HepG2 (cell line): ENCODE results near the gene ACBD6. TPM values are rescaled to one million over a fixed set of nuclear protein-coding genes. Genes with fewer than 3 reads are reported as not detected.

ENCODE experiments used
- ATAC-seq: fragments of 200-7000 bp; cut with Tn5 transposase; 3 replicates; pipeline ENCODE4 v1.9.1; 2020; ENCODE audit warnings: mild to moderate bottlenecking, moderate library complexity
- BruUV-seq: library from RNA; stranded (reverse); fragments of 400-500 nt; replicated peaks from 2 replicates; lab custom pipeline; 2021; lab: Mats Ljungman, UMichigan
- CTCF ChIA-PET: fragments of 300-600 bp; formaldehyde crosslinking; extraction: SDS; loops from one replicate; lab custom pipeline; 2021; ENCODE audit warnings: low total read pairs, inconsistent platforms, low intra/inter-chr PET ratio; lab: Yijun Ruan, JAX
- POLR2A ChIA-PET: fragments of 350-600 bp; sonication (Branson Sonifier 250); formaldehyde crosslinking; loops from one replicate; lab custom pipeline; 2020; ENCODE audit warnings: antibody characterized with exemption, inconsistent platforms; lab: Yijun Ruan, JAX
- DNase-seq: peaks from one replicate; pipeline ENCODE4 v3.0.0-alpha.2; 2015; ENCODE audit warnings: low spot score
- FAIRE-seq: peaks from 3 replicates; lab custom pipeline; 2011; peaks lifted over from hg19 to GRCh38; lab: Jason Lieb, UNC
- H2AFZ ChIP-seq: one replicate; pipeline ENCODE4 v1.6.1; 2011; ENCODE audit warnings: low read length, inconsistent platforms
- H3K27ac ChIP-seq: fragments of 300-600 bp; 3 replicates; pipeline ENCODE4 v1.8.0; 2011; ENCODE audit warnings: mixed run types, mild to moderate bottlenecking, mixed read lengths, low read length, inconsistent platforms; ENCODE audit not compliant: insufficient read depth; ENCODE audit errors: extremely low read length
- H3K27me3 ChIP-seq, 2 experiments: fragments of 200-600 bp in 1 of 2; 2 replicates in 1 of 2; 3 replicates in 1 of 2; pipeline versions ENCODE4 v1.6.0 to v1.8.0; 2011; ENCODE audit warnings: low read length in 2 of 2, mild to moderate bottlenecking in 2 of 2, moderate library complexity in 2 of 2, inconsistent platforms in 1 of 2; ENCODE audit not compliant: insufficient read depth in 2 of 2, control insufficient read depth in 1 of 2
- H3K36me3 ChIP-seq, 2 experiments: fragments of 200-600 bp in 1 of 2; replicated peaks in 1 of 2; 2 replicates in 1 of 2; 3 replicates in 1 of 2; pipeline versions ENCODE4 v1.5.1 to v1.8.0; 2011; ENCODE audit warnings: low read length in 2 of 2, inconsistent platforms in 1 of 2; ENCODE audit not compliant: insufficient read depth in 2 of 2, control insufficient read depth in 1 of 2
- H3K4me1 ChIP-seq: 2 replicates; pipeline ENCODE4 v1.5.1; 2012; ENCODE audit warnings: low read length, inconsistent platforms; ENCODE audit not compliant: insufficient read depth
- H3K4me2 ChIP-seq: 2 replicates; pipeline ENCODE4 v1.6.0; 2011; ENCODE audit warnings: low read depth, low read length, inconsistent platforms
- H3K4me3 ChIP-seq, 3 experiments: fragments of 200-600 bp in 1 of 3; sonication (generic), shearing (Covaris generic) in 1 of 3; replicated peaks in 1 of 3; 2 replicates each; pipeline ENCODE4 v1.5.1; 2011 to 2016; ENCODE audit warnings: low read length in 3 of 3, inconsistent platforms in 2 of 3, low read depth in 2 of 3, mild to moderate bottlenecking in 2 of 3, control low read depth in 1 of 3, mixed read lengths in 1 of 3; ENCODE audit not compliant: insufficient read depth in 1 of 3
- H3K79me2 ChIP-seq: one replicate; pipeline ENCODE4 v1.6.1; 2011; ENCODE audit warnings: low read length, inconsistent platforms; ENCODE audit not compliant: insufficient read depth
- H3K9ac ChIP-seq: 2 replicates; pipeline ENCODE4 v1.6.0; 2011; ENCODE audit warnings: mild to moderate bottlenecking, low read depth, low read length, inconsistent platforms; ENCODE audit not compliant: insufficient read depth
- H3K9me3 ChIP-seq: 2 replicates; pipeline ENCODE4 v1.5.1; 2012; ENCODE audit warnings: mild to moderate bottlenecking, low read length
- H4K20me1 ChIP-seq: 2 replicates; pipeline ENCODE4 v1.6.0; 2011; ENCODE audit warnings: inconsistent platforms, mild to moderate bottlenecking, low read length, moderate library complexity; ENCODE audit not compliant: insufficient read depth
- CHD4 ChIP-seq: fragments of 200-600 bp; sonication (generic); IDR thresholded peaks from 2 replicates; pipeline ENCODE4 v1.7.0; 2017; ENCODE audit warnings: mild to moderate bottlenecking, low read length, borderline replicate concordance
- ESRRA ChIP-seq: sonication (generic); formaldehyde crosslinking; IDR thresholded peaks from 2 replicates; pipeline ENCODE4 v1.5.1; 2020; ENCODE audit warnings: mild to moderate bottlenecking, low read depth, missing genetic modification reagents
- HNF4A ChIP-seq: sonication (generic); formaldehyde crosslinking; IDR thresholded peaks from 2 replicates; pipeline ENCODE4 v1.4.0; 2020; ENCODE audit warnings: missing genetic modification reagents
- HOXA3 ChIP-seq: sonication (generic); formaldehyde crosslinking; IDR thresholded peaks from 2 replicates; pipeline ENCODE4 v1.5.0; 2020; ENCODE audit warnings: missing genetic modification reagents
- NR2C2 ChIP-seq: sonication (generic); formaldehyde crosslinking; IDR thresholded peaks from 2 replicates; pipeline ENCODE4 v1.4.0; 2020; ENCODE audit warnings: missing genetic modification reagents, mild to moderate bottlenecking, moderate library complexity, borderline replicate concordance
- PRDM4 ChIP-seq: sonication (generic); formaldehyde crosslinking; IDR thresholded peaks from 2 replicates; pipeline ENCODE4 v1.9.0; 2021; ENCODE audit warnings: missing genetic modification reagents, borderline replicate concordance
- ZNF281 ChIP-seq: sonication (generic); formaldehyde crosslinking; IDR thresholded peaks from 2 replicates; pipeline ENCODE4 v1.4.0; 2020; ENCODE audit warnings: missing genetic modification reagents, borderline replicate concordance
- ZSCAN31 ChIP-seq: sonication (generic); formaldehyde crosslinking; IDR thresholded peaks from 2 replicates; pipeline ENCODE4 v1.5.0; 2020; ENCODE audit warnings: low read depth, mild to moderate bottlenecking, missing genetic modification reagents
- ZSCAN5A ChIP-seq: sonication (generic); formaldehyde crosslinking; IDR thresholded peaks from 2 replicates; pipeline ENCODE4 v1.8.0; 2022; ENCODE audit warnings: mild to moderate bottlenecking, missing genetic modification reagents, borderline replicate concordance
- WGBS: methylation state at CpG from one replicate; pipeline ENCODE4 v1.1.6; 2017; ENCODE audit warnings: low lambda C conversion rate; 5-methylcytosine and 5-hydroxymethylcytosine counted together
- in situ Hi-C: cut with HindIII; loops from 2 replicates; pipeline ENCODE4 v1.10.0; 2017; ENCODE audit warnings: low pct_unique_long_range_greater_than_20kb; ENCODE audit not compliant: extremely low pct_ligation_motif_present
- intact Hi-C: fragments of 100-400 bp; cut with micrococcal nuclease; formaldehyde crosslinking; loops from one replicate; pipeline ENCODE4 v1.10.0; 2022; ENCODE audit not compliant: unreplicated experiment
- polyA plus RNA-seq, 8 experiments: library from polyadenylated mRNA; depleted of rRNA in 3 of 8; stranded (reverse) in 7 of 8; unstranded in 1 of 8; fragments of >200 nt; fragmentation: Illumina TruSeq in 4 of 8; extraction: Trizol in 4 of 8; gene quantifications; 2 replicates each; pipeline versions ENCODE4 v1.2.1 to v1.2.3, GENCODE V29; 2011 to 2016; ENCODE audit warnings: low read depth in 4 of 8, missing spikeins in 1 of 8, mixed read lengths in 1 of 8; ENCODE audit not compliant: insufficient read depth in 1 of 8
- total RNA-seq, 5 experiments: library from RNA; depleted of rRNA; stranded (reverse); fragments of >200 nt; fragmentation: Illumina TruSeq; extraction: Trizol; gene quantifications; 2 replicates each; pipeline ENCODE4 v1.2.3, GENCODE V29; 2016; ENCODE audit warnings: low read depth in 1 of 5
- TF ChIP-seq, protein P1 (sequence below): sonication (generic); formaldehyde crosslinking; IDR thresholded peaks from 2 replicates; pipeline ENCODE4 v1.9.0; 2021; ENCODE audit warnings: missing genetic modification reagents, mild to moderate bottlenecking, borderline replicate concordance
- TF ChIP-seq, protein P2 (sequence below): IDR thresholded peaks from 2 replicates; pipeline ENCODE4 v1.6.1; 2012; ENCODE audit warnings: inconsistent platforms

Gene ACBD6
- total and polyA plus RNA-seq, 2 of the 13 experiments (the other 11 are each of a cell fraction or from before 2014, with no cell fraction given), result 33.5 to 47.2 TPM

GRCh38 chr1:180247580-180247979 is 254.8 kb downstream of the ACBD6 start (continued):
- TF ChIP-seq ZNF281 (peak; percentile 63; the same call in 1 of the 2 replicates), HNF4A (CRISPR knock-in tag) (peak; percentile 64; the same call in 1 of the 2 replicates), HOXA3 (peak; percentile 28; the same call in 1 of the 2 replicates)
- TF ChIP-seq, protein P1, sequence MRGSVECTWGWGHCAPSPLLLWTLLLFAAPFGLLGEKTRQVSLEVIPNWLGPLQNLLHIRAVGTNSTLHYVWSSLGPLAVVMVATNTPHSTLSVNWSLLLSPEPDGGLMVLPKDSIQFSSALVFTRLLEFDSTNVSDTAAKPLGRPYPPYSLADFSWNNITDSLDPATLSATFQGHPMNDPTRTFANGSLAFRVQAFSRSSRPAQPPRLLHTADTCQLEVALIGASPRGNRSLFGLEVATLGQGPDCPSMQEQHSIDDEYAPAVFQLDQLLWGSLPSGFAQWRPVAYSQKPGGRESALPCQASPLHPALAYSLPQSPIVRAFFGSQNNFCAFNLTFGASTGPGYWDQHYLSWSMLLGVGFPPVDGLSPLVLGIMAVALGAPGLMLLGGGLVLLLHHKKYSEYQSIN (CRISPR knock-in tag), result no peak

- H3K27ac ChIP-seq, result no peak overlapping the region
- H3K36me3 ChIP-seq, result no peaks in the 10 kb centered on the region
- FAIRE-seq, result no peak
- peaks cover 61% of the 10 kb centered on the region for H3K4me1 ChIP-seq
- no peak overlapping the region for H3K4me3 ChIP-seq
- in situ Hi-C loops (no loop called here), intact Hi-C loops (loop anchor here (10.0 kb wide), 1 partner anchor 62 kb away; no protein-coding TSS in a partner anchor)
- no peaks in the 10 kb centered on the region for H3K79me2 ChIP-seq
- no peak overlapping the region for H3K9ac ChIP-seq
- ChIA-PET CTCF (no interaction called here), POLR2A (no interaction called here)
- WGBS, result 14% methylated on average over 3 of the region's 3 CpGs
- peak overlapping the region; percentile 45 for H3K4me2 ChIP-seq
- H3K9me3 ChIP-seq, result no peaks in the 10 kb centered on the region
- ATAC-seq, result no peak
- TF ChIP-seq ZSCAN31 (CRISPR knock-in tag) (no peak), ESRRA (CRISPR knock-in tag) (no peak), ZSCAN5A (CRISPR knock-in tag) (no peak), NR2C2 (CRISPR knock-in tag) (no peak), CHD4 (no peak), PRDM4 (no peak)
- TF ChIP-seq, protein P2, sequence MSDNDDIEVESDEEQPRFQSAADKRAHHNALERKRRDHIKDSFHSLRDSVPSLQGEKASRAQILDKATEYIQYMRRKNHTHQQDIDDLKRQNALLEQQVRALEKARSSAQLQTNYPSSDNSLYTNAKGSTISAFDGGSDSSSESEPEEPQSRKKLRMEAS, result no peak
- no peak overlapping the region for H2AFZ ChIP-seq
- H3K27me3 ChIP-seq, result peaks cover 0 to 4% of the 10 kb centered on the region in 2 experiments; a peak in 2 of 5 replicates
- H4K20me1 ChIP-seq, result no peaks in the 10 kb centered on the region
- no TSS peak for BruUV-seq
- DNase-seq, result no peak
These were observed 255.3 kb downstream of the ACBD6 start for GRCh38 chr1:180247061-180247460.
